ENCODE data around the gene SUFU.

SUFU gene

GRCh38 chr10:102555781-102556328 lies 52.1 kb downstream of the SUFU start:
- H3K27me3 ChIP-seq (ENCODE audit: insufficient read depth, insufficient read length): no peaks in the 10 kb centered on the region
- no peak overlapping the region for H3K4me3 ChIP-seq (ENCODE audit: insufficient read length, low read depth)
- no peak for TF ChIP-seq ZNF274 (IDR thresholded peaks at IDR 0.05; ENCODE audit: low read depth, low read length)
- TF ChIP-seq SUZ12 (IDR thresholded peaks at IDR 0.05; ENCODE audit: extremely low read depth, insufficient read depth, insufficient read length): no peak
- no peak for TF ChIP-seq YY1 (IDR thresholded peaks at IDR 0.05; ENCODE audit: insufficient read depth, insufficient read length)
- no peaks in the 10 kb centered on the region for H3K4me1 ChIP-seq (ENCODE audit: insufficient read depth, insufficient read length)
- peaks cover 3% of the 10 kb centered on the region for H3K36me3 ChIP-seq (ENCODE audit: insufficient read depth, insufficient read length, low read length)
- no peak for DNase-seq (ENCODE audit: low read depth, low spot score)
- no peak overlapping the region for H3K9ac ChIP-seq (ENCODE audit: insufficient read length, low read depth)
- no peaks in the 10 kb centered on the region for H3K9me3 ChIP-seq (ENCODE audit: insufficient read depth, low read length)

GRCh38 chr10:102557569-102557968 lies 53.8 kb downstream of the SUFU start:
- TF ChIP-seq YY1 (IDR thresholded peaks at IDR 0.05; ENCODE audit: insufficient read depth, insufficient read length) (no peak), SUZ12 (IDR thresholded peaks at IDR 0.05; ENCODE audit: extremely low read depth, insufficient read depth, insufficient read length) (no peak), ZNF274 (IDR thresholded peaks at IDR 0.05; ENCODE audit: low read depth, low read length) (no peak)
- H3K4me1 ChIP-seq (ENCODE audit: insufficient read depth, insufficient read length): no peaks in the 10 kb centered on the region
- no peak overlapping the region for H3K9ac ChIP-seq (ENCODE audit: insufficient read length, low read depth)
- no peak overlapping the region for H3K4me3 ChIP-seq (ENCODE audit: insufficient read length, low read depth)
- DNase-seq (ENCODE audit: low read depth, low spot score): no peak
- no peaks in the 10 kb centered on the region for H3K27me3 ChIP-seq (ENCODE audit: insufficient read depth, insufficient read length)
- no peaks in the 10 kb centered on the region for H3K9me3 ChIP-seq (ENCODE audit: insufficient read depth, low read length)
- no peaks in the 10 kb centered on the region for H3K36me3 ChIP-seq (ENCODE audit: insufficient read depth, insufficient read length, low read length)

GRCh38 chr10:102559764-102560163 lies 56.0 kb downstream of the SUFU start:
- no peak for TF ChIP-seq ZNF274 (IDR thresholded peaks at IDR 0.05; ENCODE audit: low read depth, low read length)
- TF ChIP-seq SUZ12 (IDR thresholded peaks at IDR 0.05; ENCODE audit: extremely low read depth, insufficient read depth, insufficient read length): no peak
- no peak for TF ChIP-seq YY1 (IDR thresholded peaks at IDR 0.05; ENCODE audit: insufficient read depth, insufficient read length)
- Histone ChIP-seq H3K36me3 (ENCODE audit: insufficient read depth, insufficient read length, low read length) (no peaks in the 10 kb centered on the region), H3K27me3 (ENCODE audit: insufficient read depth, insufficient read length) (peaks cover 13% of the 10 kb centered on the region), H3K9ac (ENCODE audit: insufficient read length, low read depth) (no peak overlapping the region), H3K4me3 (ENCODE audit: insufficient read length, low read depth) (no peak overlapping the region), H3K9me3 (ENCODE audit: insufficient read depth, low read length) (no peaks in the 10 kb centered on the region), H3K4me1 (ENCODE audit: insufficient read depth, insufficient read length) (no peaks in the 10 kb centered on the region)
- DNase-seq (ENCODE audit: low read depth, low spot score): no peak

- Histone ChIP-seq H3K4me3 (ENCODE audit: insufficient read length, low read depth) (no peak overlapping the region), H3K27me3 (ENCODE audit: insufficient read depth, insufficient read length) (peaks cover 13% of the 10 kb centered on the region), H3K4me1 (ENCODE audit: insufficient read depth, insufficient read length) (peaks cover 3% of the 10 kb centered on the region), H3K9me3 (ENCODE audit: insufficient read depth, low read length) (no peaks in the 10 kb centered on the region), H3K9ac (ENCODE audit: insufficient read length, low read depth) (no peak overlapping the region), H3K36me3 (ENCODE audit: insufficient read depth, insufficient read length, low read length) (no peaks in the 10 kb centered on the region)
- no peak for TF ChIP-seq SUZ12 (IDR thresholded peaks at IDR 0.05; ENCODE audit: extremely low read depth, insufficient read depth, insufficient read length)
- TF ChIP-seq ZNF274 (IDR thresholded peaks at IDR 0.05; ENCODE audit: low read depth, low read length): no peak
- TF ChIP-seq YY1 (IDR thresholded peaks at IDR 0.05; ENCODE audit: insufficient read depth, insufficient read length): no peak
- no peak for DNase-seq (ENCODE audit: low read depth, low spot score)
Measured at GRCh38 chr10:102564209-102564834, 60.5 kb downstream of the SUFU start.

GRCh38 chr10:102565793-102566192 lies 62.0 kb downstream of the SUFU start:
- no peak for TF ChIP-seq SUZ12 (IDR thresholded peaks at IDR 0.05; ENCODE audit: extremely low read depth, insufficient read depth, insufficient read length)
- TF ChIP-seq ZNF274 (IDR thresholded peaks at IDR 0.05; ENCODE audit: low read depth, low read length): no peak
- no peak for TF ChIP-seq YY1 (IDR thresholded peaks at IDR 0.05; ENCODE audit: insufficient read depth, insufficient read length)
- peak; percentile 71 for DNase-seq (ENCODE audit: low read depth, low spot score)
- peaks cover 13% of the 10 kb centered on the region for H3K27me3 ChIP-seq (ENCODE audit: insufficient read depth, insufficient read length)

GRCh38 chr10:102578782-102579181 lies 75.0 kb downstream of the SUFU start:
- Histone ChIP-seq H3K4me1 (ENCODE audit: insufficient read depth, insufficient read length) (peaks cover 6% of the 10 kb centered on the region), H3K9me3 (ENCODE audit: insufficient read depth, low read length) (no peaks in the 10 kb centered on the region), H3K4me3 (ENCODE audit: insufficient read length, low read depth) (no peak overlapping the region), H3K9ac (ENCODE audit: insufficient read length, low read depth) (no peak overlapping the region), H3K27me3 (ENCODE audit: insufficient read depth, insufficient read length) (no peaks in the 10 kb centered on the region), H3K36me3 (ENCODE audit: insufficient read depth, insufficient read length, low read length) (no peaks in the 10 kb centered on the region)
- TF ChIP-seq SUZ12 (IDR thresholded peaks at IDR 0.05; ENCODE audit: extremely low read depth, insufficient read depth, insufficient read length): no peak
- no peak for TF ChIP-seq ZNF274 (IDR thresholded peaks at IDR 0.05; ENCODE audit: low read depth, low read length)
- no peak for TF ChIP-seq YY1 (IDR thresholded peaks at IDR 0.05; ENCODE audit: insufficient read depth, insufficient read length)
- no peak for DNase-seq (ENCODE audit: low read depth, low spot score)

More at GRCh38 chr10:102565793-102566192, 62.0 kb downstream of the SUFU start:
- H3K9me3 ChIP-seq (ENCODE audit: insufficient read depth, low read length): no peaks in the 10 kb centered on the region
- no peak overlapping the region for H3K4me3 ChIP-seq (ENCODE audit: insufficient read length, low read depth)
- no peaks in the 10 kb centered on the region for H3K36me3 ChIP-seq (ENCODE audit: insufficient read depth, insufficient read length, low read length)
- peaks cover 3% of the 10 kb centered on the region for H3K4me1 ChIP-seq (ENCODE audit: insufficient read depth, insufficient read length)
- H3K9ac ChIP-seq (ENCODE audit: insufficient read length, low read depth): no peak overlapping the region

- Histone ChIP-seq H3K4me3 (ENCODE audit: insufficient read length, low read depth) (no peak overlapping the region), H3K4me1 (ENCODE audit: insufficient read depth, insufficient read length) (peaks cover 6% of the 10 kb centered on the region), H3K9me3 (ENCODE audit: insufficient read depth, low read length) (no peaks in the 10 kb centered on the region), H3K27me3 (ENCODE audit: insufficient read depth, insufficient read length) (no peaks in the 10 kb centered on the region), H3K9ac (ENCODE audit: insufficient read length, low read depth) (no peak overlapping the region), H3K36me3 (ENCODE audit: insufficient read depth, insufficient read length, low read length) (no peaks in the 10 kb centered on the region)
- no peak for DNase-seq (ENCODE audit: low read depth, low spot score)
- no peak for TF ChIP-seq SUZ12 (IDR thresholded peaks at IDR 0.05; ENCODE audit: extremely low read depth, insufficient read depth, insufficient read length)
- TF ChIP-seq ZNF274 (IDR thresholded peaks at IDR 0.05; ENCODE audit: low read depth, low read length): no peak
Measured at GRCh38 chr10:102579328-102579727, 75.6 kb downstream of the SUFU start.
